Subcutaneous abdominal adipose tissue (tissue), 5 donors: Measurements from ENCODE around the gene KRTAP17-1.
"Not testable (repeated sequence)": the region's sequence is repeated elsewhere in the genome, so short reads cannot be mapped to it uniquely, and the experiment has no call there.

Source experiments
- H3K27ac ChIP-seq: one replicate; pipeline ENCODE4 v1.7.0; 2013; ENCODE audit warnings: low read depth, mild to moderate bottlenecking, inconsistent platforms, low read length, moderate library complexity
- H3K27me3 ChIP-seq, 5 donors: one replicate each; pipeline ENCODE4 v1.7.0; 2013; ENCODE audit warnings: low read length in 5 of 5, inconsistent platforms in 1 of 5; ENCODE audit not compliant: control insufficient read depth in 5 of 5, insufficient read depth in 4 of 5
- H3K36me3 ChIP-seq, 5 donors: one replicate each; pipeline ENCODE4 v1.7.0; 2013; ENCODE audit warnings: low read length in 5 of 5; ENCODE audit not compliant: control insufficient read depth in 5 of 5, insufficient read depth in 5 of 5
- H3K4me1 ChIP-seq, 5 donors: one replicate each; pipeline ENCODE4 v1.7.0; 2013; ENCODE audit warnings: low read length in 5 of 5, mild to moderate bottlenecking in 3 of 5, moderate library complexity in 1 of 5; ENCODE audit not compliant: control insufficient read depth in 5 of 5, insufficient read depth in 5 of 5
- H3K4me3 ChIP-seq, 5 donors: one replicate each; pipeline ENCODE4 v1.7.0; 2013; ENCODE audit warnings: low read length in 5 of 5, low read depth in 1 of 5
- H3K9ac ChIP-seq, 5 donors: one replicate each; pipeline ENCODE4 v1.7.0; 2013; ENCODE audit warnings: low read length in 5 of 5, mild to moderate bottlenecking in 4 of 5, moderate library complexity in 3 of 5
- H3K9me3 ChIP-seq, 5 donors: one replicate each; pipeline ENCODE4 v1.7.0; 2013; ENCODE audit warnings: low read length in 5 of 5; ENCODE audit not compliant: control insufficient read depth in 5 of 5
- donor health status: healthy.
- donor health status: healthy.
- donor health status: healthy.
- donor health status: healthy.
- donor health status: healthy.

KRTAP17-1 gene

GRCh38 chr17:41315204-41315794 lies at the start of gene KRTAP17-1:
Gene KRTAP17-1 (minus strand): TSS chr17:41315710. CDS start chr17:41315650, 60 bp downstream.
- H3K9me3 ChIP-seq: peaks cover 0 to 8% (median 4%) of the 10 kb centered on the region in 5 donors

GRCh38 chr17:41363881-41364280 lies 48.4 kb upstream of the KRTAP17-1 start:
- Histone ChIP-seq H3K4me1 (no peaks in the 10 kb centered on the region), H3K27me3 (peaks cover 0 to 4% (median 0%) of the 10 kb centered on the region in 5 donors), H3K27ac (no peak overlapping the region), H3K4me3 (no peak overlapping the region), H3K9me3 (peaks cover 0 to 3% (median 0%) of the 10 kb centered on the region in 5 donors), H3K36me3 (no peaks in the 10 kb centered on the region), H3K9ac (no peak overlapping the region)

More at GRCh38 chr17:41315204-41315794, at the start of gene KRTAP17-1:
- H3K9ac ChIP-seq: no peak within 1 kb of the TSS
- no peak within 1 kb of the TSS for H3K27ac ChIP-seq
- no peaks in the 10 kb centered on the region for H3K4me1 ChIP-seq
- no peak within 1 kb of the TSS for H3K4me3 ChIP-seq
- no peaks in the 10 kb centered on the region for H3K36me3 ChIP-seq
- H3K27me3 ChIP-seq: peaks cover 3 to 9% (median 4%) of the 10 kb centered on the region in 5 donors

GRCh38 chr17:41360296-41360995 lies 44.9 kb upstream of the KRTAP17-1 start:
- Histone ChIP-seq H3K36me3 (no peaks in the 10 kb centered on the region), H3K9ac (no peak overlapping the region), H3K4me3 (no peak overlapping the region), H3K27me3 (peaks cover 0 to 4% (median 0%) of the 10 kb centered on the region in 5 donors), H3K9me3 (peaks cover 0 to 6% (median 3%) of the 10 kb centered on the region in 5 donors), H3K4me1 (no peaks in the 10 kb centered on the region), H3K27ac (no peak overlapping the region)

GRCh38 chr17:41354536-41354935 lies 39.0 kb upstream of the KRTAP17-1 start:
- peaks cover 0 to 3% (median 0%) of the 10 kb centered on the region in 5 donors for H3K27me3 ChIP-seq
- no peak overlapping the region for H3K9ac ChIP-seq
- peaks cover 0 to 6% (median 0%) of the 10 kb centered on the region in 5 donors for H3K9me3 ChIP-seq
- H3K36me3 ChIP-seq: no peaks in the 10 kb centered on the region
- H3K4me3 ChIP-seq: no peak overlapping the region
- H3K27ac ChIP-seq: no peak overlapping the region
- H3K4me1 ChIP-seq: no peaks in the 10 kb centered on the region

- H3K9me3 ChIP-seq: peaks cover 0 to 6% (median 0%) of the 10 kb centered on the region in 5 donors
- H3K27ac ChIP-seq: no peak overlapping the region
- H3K36me3 ChIP-seq: no peaks in the 10 kb centered on the region
- H3K4me3 ChIP-seq: no peak overlapping the region
- peaks cover 0 to 3% (median 0%) of the 10 kb centered on the region in 5 donors for H3K27me3 ChIP-seq
- no peaks in the 10 kb centered on the region for H3K4me1 ChIP-seq
- H3K9ac ChIP-seq: no peak overlapping the region
These were observed 37.3 kb upstream of the KRTAP17-1 start for GRCh38 chr17:41352597-41353366.

GRCh38 chr17:41351177-41351576 lies 35.7 kb upstream of the KRTAP17-1 start:
- Histone ChIP-seq H3K36me3 (no peaks in the 10 kb centered on the region), H3K4me3 (no peak overlapping the region), H3K9me3 (peaks cover 0 to 3% (median 0%) of the 10 kb centered on the region in 5 donors), H3K9ac (no peak overlapping the region), H3K4me1 (no peaks in the 10 kb centered on the region), H3K27ac (no peak overlapping the region), H3K27me3 (peaks cover 0 to 3% (median 0%) of the 10 kb centered on the region in 5 donors)

GRCh38 chr17:41350381-41350878 lies 34.9 kb upstream of the KRTAP17-1 start, which contains the start of gene KRT33A:
Gene KRT33A (minus strand): TSS chr17:41350828. CDS start chr17:41350767, 61 bp downstream.
- not testable (repeated sequence) for H3K4me1 ChIP-seq, H3K4me3 ChIP-seq, H3K9ac ChIP-seq, H3K27ac ChIP-seq, H3K27me3 ChIP-seq, H3K36me3 ChIP-seq, H3K9me3 ChIP-seq

GRCh38 chr17:41347869-41348760 lies 32.6 kb upstream of the KRTAP17-1 start:
- Histone ChIP-seq H3K27ac (no peak overlapping the region), H3K9ac (no peak overlapping the region), H3K36me3 (no peaks in the 10 kb centered on the region), H3K4me3 (no peak overlapping the region), H3K27me3 (peaks cover 0 to 3% (median 0%) of the 10 kb centered on the region in 5 donors), H3K9me3 (peaks cover 0 to 3% (median 0%) of the 10 kb centered on the region in 5 donors), H3K4me1 (no peaks in the 10 kb centered on the region)

- not testable (repeated sequence) for H3K27me3 ChIP-seq, H3K9ac ChIP-seq, H3K4me3 ChIP-seq, H3K36me3 ChIP-seq, H3K27ac ChIP-seq, H3K4me1 ChIP-seq
- H3K9me3 ChIP-seq: peaks cover 0 to 19% (median 12%) of the 10 kb centered on the region in 5 donors
These were observed 30.9 kb upstream of the KRTAP17-1 start for GRCh38 chr17:41346421-41346820.
